ENCODE data around the gene CBFA2T2. TPM values are rescaled to one million over a fixed set of nuclear protein-coding genes. Genes with fewer than 3 reads are reported as not detected.
"Not testable (repeated sequence)": the region's sequence is repeated elsewhere in the genome, so short reads cannot be mapped to it uniquely, and the experiment has no call there.

The CBFA2T2 gene
- total RNA-seq, 3 donors from 2014 or later (not counting 1 experiment from before 2014, with no cell fraction given), result 16.5 to 27.5 (median 18.5) TPM

- H3K27me3 ChIP-seq (ENCODE audit: control insufficient read depth, insufficient read depth, low read length); H3K36me3 Mint-ChIP-seq; H3K27ac Mint-ChIP-seq; H3K4me3 ChIP-seq (ENCODE audit: low read length); H3K36me3 ChIP-seq (ENCODE audit: control insufficient read depth, insufficient read depth, low read length); H3K9me3 Mint-ChIP-seq; H3K27me3 Mint-ChIP-seq (ENCODE audit: low read depth in 2 of 2); H3K4me1 Mint-ChIP-seq; H3K27ac ChIP-seq (ENCODE audit: low read length); H3K9me3 ChIP-seq (ENCODE audit: control insufficient read depth, insufficient read depth, low read length); H3K4me3 Mint-ChIP-seq; H3K4me1 ChIP-seq (ENCODE audit: control insufficient read depth, insufficient read depth, low read length): not testable (repeated sequence)
- WGBS (ENCODE audit: insufficient coverage), result 21% methylated on average over 5 of the region's 6 CpGs
- peak; percentile 91 for TF ChIP-seq CTCF (IDR thresholded peaks at IDR 0.05)
- DNase-seq (peak; percentile 81 to 90), ATAC-seq (peak; percentile 91 to 99 (median 98))
- intact Hi-C loops (cut with micrococcal nuclease), result loop anchor here (1.0 to 2.0 kb wide), 2 partner anchors 211 to 274 kb away; partner anchors contain the start of gene ZNF341
Measured at GRCh38 chr20:33456916-33457642, 32.8 kb upstream of the CBFA2T2 start.

- no peaks in the 10 kb centered on the region for H3K9me3 Mint-ChIP-seq
- H3K9me3 ChIP-seq (ENCODE audit: control insufficient read depth, insufficient read depth, low read length), result no peaks in the 10 kb centered on the region
- no peak for TF ChIP-seq CTCF (IDR thresholded peaks at IDR 0.05)
- intact Hi-C loops (cut with micrococcal nuclease), result no loop called here
- H3K27ac ChIP-seq (ENCODE audit: low read length), result no peak overlapping the region
- no peak overlapping the region for H3K4me3 ChIP-seq (ENCODE audit: low read length)
- no peaks in the 10 kb centered on the region for H3K4me1 Mint-ChIP-seq
- no peaks in the 10 kb centered on the region for H3K27me3 Mint-ChIP-seq (ENCODE audit: low read depth in 2 of 2)
- H3K4me3 Mint-ChIP-seq, result no peak overlapping the region
- H3K36me3 Mint-ChIP-seq, result no peaks in the 10 kb centered on the region
- no peaks in the 10 kb centered on the region for H3K27me3 ChIP-seq (ENCODE audit: control insufficient read depth, insufficient read depth, low read length)
- H3K27ac Mint-ChIP-seq, result no peak overlapping the region
- no peak for DNase-seq
- no peaks in the 10 kb centered on the region for H3K36me3 ChIP-seq (ENCODE audit: control insufficient read depth, insufficient read depth, low read length)
- ATAC-seq, result no peak
- 94% methylated on average over 7 of the region's 7 CpGs for WGBS (ENCODE audit: insufficient coverage)
- H3K4me1 ChIP-seq (ENCODE audit: control insufficient read depth, insufficient read depth, low read length), result no peaks in the 10 kb centered on the region
Measured at GRCh38 chr20:33459599-33459998, 30.3 kb upstream of the CBFA2T2 start.

- Mint-ChIP-seq H3K9me3 (no peaks in the 10 kb centered on the region), H3K27me3 (ENCODE audit: low read depth in 2 of 2) (no peaks in the 10 kb centered on the region), H3K36me3 (no peaks in the 10 kb centered on the region), H3K27ac (no peak overlapping the region), H3K4me1 (no peaks in the 10 kb centered on the region), H3K4me3 (no peak overlapping the region)
- intact Hi-C loops (cut with micrococcal nuclease), result no loop called here
- DNase-seq (no peak), ATAC-seq (no peak)
- no peak for TF ChIP-seq CTCF (IDR thresholded peaks at IDR 0.05)
- Histone ChIP-seq H3K27ac (ENCODE audit: low read length) (no peak overlapping the region), H3K27me3 (ENCODE audit: control insufficient read depth, insufficient read depth, low read length) (no peaks in the 10 kb centered on the region), H3K4me1 (ENCODE audit: control insufficient read depth, insufficient read depth, low read length) (peaks cover 4% of the 10 kb centered on the region), H3K36me3 (ENCODE audit: control insufficient read depth, insufficient read depth, low read length) (no peaks in the 10 kb centered on the region), H3K9me3 (ENCODE audit: control insufficient read depth, insufficient read depth, low read length) (no peaks in the 10 kb centered on the region), H3K4me3 (ENCODE audit: low read length) (no peak overlapping the region)
- WGBS (ENCODE audit: insufficient coverage), result 87% methylated on average over 5 of the region's 5 CpGs
Measured at GRCh38 chr20:33460711-33461110, 29.2 kb upstream of the CBFA2T2 start.
